SK-N-MC (cell line): ENCODE results near the gene DNAAF5.

Experiments
- EZH2 ChIP-seq: fragments of 200-600 bp; sonication (generic); IDR thresholded peaks from one replicate; pipeline ENCODE4 v1.6.1; 2017; ENCODE audit warnings: antibody characterized with exemption
- FOXP2 ChIP-seq: optimal IDR thresholded peaks from 2 replicates; pipeline ENCODE3; 2011; ENCODE audit warnings: mild to moderate bottlenecking, moderate library complexity; ENCODE audit not compliant: insufficient read depth; ENCODE audit errors: extremely low read length, control extremely low read depth
- POLR2AphosphoS5 ChIP-seq: IDR thresholded peaks from 2 replicates; pipeline ENCODE4 v1.6.1; 2012; ENCODE audit warnings: mild to moderate bottlenecking, low read depth, low read length, borderline replicate concordance

GRCh38 chr7:732556-732955 lies 6.1 kb downstream of the DNAAF5 start:
- TF ChIP-seq POLR2AphosphoS5 (no peak), EZH2 (no peak), FOXP2 (no peak)
